ENCODE data around the gene ARMC9. TPM values are rescaled to one million over a fixed set of nuclear protein-coding genes. Genes with fewer than 3 reads are reported as not detected.
"Not testable (repeated sequence)": the region's sequence is repeated elsewhere in the genome, so short reads cannot be mapped to it uniquely, and the experiment has no call there.

Gene ARMC9
- total RNA-seq, 1 experiment from 2014 or later = 14.9 TPM

DNA sequence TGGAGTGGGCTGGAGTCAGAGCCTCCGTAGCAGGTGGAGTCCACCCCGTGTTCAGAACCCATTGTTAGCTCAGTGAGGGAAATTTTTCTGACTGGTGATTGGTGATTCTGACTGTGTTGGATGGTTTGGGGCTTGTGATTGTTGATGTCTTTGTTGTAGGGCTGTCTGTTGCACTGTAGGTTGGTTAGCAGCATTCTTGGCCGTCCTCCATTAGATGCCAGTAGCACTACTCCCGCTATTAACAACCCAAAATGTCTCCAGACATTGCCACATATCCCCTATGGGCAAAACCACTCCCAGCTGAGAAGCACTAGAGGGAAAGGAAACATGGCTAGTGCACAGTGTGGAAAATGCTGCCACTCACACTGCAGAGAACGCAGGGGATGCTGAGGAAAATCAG, 51.7 kb downstream of the ARMC9 start:
- Histone ChIP-seq H3K9me3 (ENCODE audit: low read depth, low read length, poor library complexity, severe bottlenecking) (no peaks in the 10 kb centered on the region), H3K36me3 (ENCODE audit: insufficient read depth, low read length, poor library complexity, severe bottlenecking) (no peaks in the 10 kb centered on the region), H3K4me3 (ENCODE audit: low read depth, low read length, poor library complexity, severe bottlenecking) (no peak overlapping the region), H3K27ac (ENCODE audit: low read depth, low read length, poor library complexity, severe bottlenecking) (no peak overlapping the region), H3K4me1 (ENCODE audit: insufficient read depth, low read length, poor library complexity, severe bottlenecking) (no peaks in the 10 kb centered on the region), H3K27me3 (replicated peaks; ENCODE audit: insufficient read depth, low read depth, low read length, poor library complexity) (no peaks in the 10 kb centered on the region)
- DNase-seq (ENCODE audit: low spot score) = no peak
- POLR2A ChIA-PET (ENCODE audit: low non-redundant PET) = no interaction called here
- no TSS peak for BruUV-seq (replicated peaks)
- TF ChIP-seq, protein P1, sequence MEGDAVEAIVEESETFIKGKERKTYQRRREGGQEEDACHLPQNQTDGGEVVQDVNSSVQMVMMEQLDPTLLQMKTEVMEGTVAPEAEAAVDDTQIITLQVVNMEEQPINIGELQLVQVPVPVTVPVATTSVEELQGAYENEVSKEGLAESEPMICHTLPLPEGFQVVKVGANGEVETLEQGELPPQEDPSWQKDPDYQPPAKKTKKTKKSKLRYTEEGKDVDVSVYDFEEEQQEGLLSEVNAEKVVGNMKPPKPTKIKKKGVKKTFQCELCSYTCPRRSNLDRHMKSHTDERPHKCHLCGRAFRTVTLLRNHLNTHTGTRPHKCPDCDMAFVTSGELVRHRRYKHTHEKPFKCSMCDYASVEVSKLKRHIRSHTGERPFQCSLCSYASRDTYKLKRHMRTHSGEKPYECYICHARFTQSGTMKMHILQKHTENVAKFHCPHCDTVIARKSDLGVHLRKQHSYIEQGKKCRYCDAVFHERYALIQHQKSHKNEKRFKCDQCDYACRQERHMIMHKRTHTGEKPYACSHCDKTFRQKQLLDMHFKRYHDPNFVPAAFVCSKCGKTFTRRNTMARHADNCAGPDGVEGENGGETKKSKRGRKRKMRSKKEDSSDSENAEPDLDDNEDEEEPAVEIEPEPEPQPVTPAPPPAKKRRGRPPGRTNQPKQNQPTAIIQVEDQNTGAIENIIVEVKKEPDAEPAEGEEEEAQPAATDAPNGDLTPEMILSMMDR (conservative IDR thresholded peaks at IDR 0.05; ENCODE audit: low read depth, low read length) = no peak
- TF ChIP-seq EZH2 (IDR thresholded peaks at IDR 0.05; ENCODE audit: borderline replicate concordance, low read depth, low read length, poor library complexity, severe bottlenecking) = no peak
- intact Hi-C loops (cut with micrococcal nuclease; ENCODE audit: unreplicated experiment) = no loop called here
- CTCF ChIA-PET = no interaction called here

DNA sequence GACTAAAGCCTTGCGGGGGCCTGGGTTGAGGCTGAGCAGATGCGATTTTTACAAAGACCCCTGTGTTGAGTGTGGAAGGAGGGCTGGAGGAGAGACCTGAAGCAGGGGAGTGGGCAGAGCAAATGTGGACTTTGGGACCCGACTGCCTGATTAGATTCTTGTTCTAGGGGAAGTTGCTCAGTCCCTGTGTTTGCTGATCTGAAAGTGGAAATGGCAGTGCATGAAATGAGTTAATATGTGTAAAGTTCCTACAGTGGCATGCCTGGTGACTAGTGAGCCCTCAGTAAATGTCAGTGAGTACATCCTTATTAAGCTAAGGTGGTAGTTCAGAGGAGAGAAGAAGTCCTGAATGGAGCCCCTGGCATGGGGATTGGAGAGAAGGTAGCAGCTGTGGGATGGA, 52.3 kb downstream of the ARMC9 start:
- Histone ChIP-seq H3K27me3 (replicated peaks; ENCODE audit: insufficient read depth, low read depth, low read length, poor library complexity) (no peaks in the 10 kb centered on the region), H3K9me3 (ENCODE audit: low read depth, low read length, poor library complexity, severe bottlenecking) (no peaks in the 10 kb centered on the region), H3K27ac (ENCODE audit: low read depth, low read length, poor library complexity, severe bottlenecking) (no peak overlapping the region), H3K4me1 (ENCODE audit: insufficient read depth, low read length, poor library complexity, severe bottlenecking) (no peaks in the 10 kb centered on the region), H3K4me3 (ENCODE audit: low read depth, low read length, poor library complexity, severe bottlenecking) (no peak overlapping the region), H3K36me3 (ENCODE audit: insufficient read depth, low read length, poor library complexity, severe bottlenecking) (no peaks in the 10 kb centered on the region)
- no TSS peak for BruUV-seq (replicated peaks)
- ChIA-PET CTCF (no interaction called here), POLR2A (ENCODE audit: low non-redundant PET) (no interaction called here)
- no peak for DNase-seq (ENCODE audit: low spot score)
- intact Hi-C loops (cut with micrococcal nuclease; ENCODE audit: unreplicated experiment) = no loop called here
- no peak for TF ChIP-seq EZH2 (IDR thresholded peaks at IDR 0.05; ENCODE audit: borderline replicate concordance, low read depth, low read length, poor library complexity, severe bottlenecking)
- TF ChIP-seq, protein P1 (conservative IDR thresholded peaks at IDR 0.05; ENCODE audit: low read depth, low read length) = no peak

DNA sequence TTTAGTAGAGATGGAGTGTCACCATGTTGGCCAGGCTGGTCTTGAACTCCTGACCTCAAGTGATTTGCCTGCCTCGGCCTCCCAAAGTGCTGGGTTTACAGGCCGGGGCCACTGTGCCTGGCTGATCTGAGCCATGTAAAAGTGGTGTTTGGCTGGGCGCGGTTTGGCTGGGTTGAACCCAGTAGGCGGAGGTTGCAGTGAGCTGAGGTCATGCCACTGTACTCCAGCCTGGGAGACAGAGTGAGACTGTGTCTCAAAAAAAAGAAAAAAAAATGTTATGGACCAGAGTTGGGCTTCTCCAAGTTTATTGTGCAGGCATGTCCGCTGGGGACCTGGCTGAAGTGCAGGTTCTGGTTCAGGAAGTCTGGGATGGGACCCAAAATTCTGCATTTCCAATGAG, 54.9 kb downstream of the ARMC9 start:
- CTCF ChIA-PET; intact Hi-C loops (cut with micrococcal nuclease; ENCODE audit: unreplicated experiment); H3K27me3 ChIP-seq (replicated peaks; ENCODE audit: insufficient read depth, low read depth, low read length, poor library complexity); POLR2A ChIA-PET (ENCODE audit: low non-redundant PET); H3K4me1 ChIP-seq (ENCODE audit: insufficient read depth, low read length, poor library complexity, severe bottlenecking); BruUV-seq (replicated peaks); H3K9me3 ChIP-seq (ENCODE audit: low read depth, low read length, poor library complexity, severe bottlenecking); H3K4me3 ChIP-seq (ENCODE audit: low read depth, low read length, poor library complexity, severe bottlenecking); H3K27ac ChIP-seq (ENCODE audit: low read depth, low read length, poor library complexity, severe bottlenecking); DNase-seq (ENCODE audit: low spot score); H3K36me3 ChIP-seq (ENCODE audit: insufficient read depth, low read length, poor library complexity, severe bottlenecking): not testable (repeated sequence)

DNA sequence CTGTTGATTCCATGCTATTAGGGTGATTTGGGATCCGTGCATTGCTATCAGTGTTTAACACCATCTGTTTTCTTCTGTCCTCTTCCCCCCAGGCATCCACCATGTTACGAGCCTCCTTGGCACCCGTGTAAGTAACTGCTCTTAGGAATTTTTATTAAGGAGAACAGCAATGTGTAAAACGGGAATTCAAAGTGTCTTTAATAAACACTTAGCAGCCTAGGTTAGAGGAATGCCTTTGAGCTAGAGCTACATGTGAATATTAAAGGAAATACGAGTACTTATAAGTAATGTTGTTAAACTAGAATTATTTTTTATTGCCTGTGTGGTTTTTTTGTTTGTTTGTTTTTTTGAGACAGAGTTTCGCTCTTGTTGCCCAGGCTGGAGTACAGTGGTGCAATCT, 58.1 kb downstream of the ARMC9 start:
- TF ChIP-seq EZH2 (IDR thresholded peaks at IDR 0.05; ENCODE audit: borderline replicate concordance, low read depth, low read length, poor library complexity, severe bottlenecking) = no peak
- TF ChIP-seq, protein P1 (conservative IDR thresholded peaks at IDR 0.05; ENCODE audit: low read depth, low read length) = no peak
- no peak for DNase-seq (ENCODE audit: low spot score)
- BruUV-seq (replicated peaks) = no TSS peak
- ChIA-PET CTCF (interaction anchor here (0.6 kb wide), 1 partner anchor 12 kb away, joined by 3 read pairs; no protein-coding TSS in a partner anchor), POLR2A (ENCODE audit: low non-redundant PET) (no interaction called here)
- Histone ChIP-seq H3K27me3 (replicated peaks; ENCODE audit: insufficient read depth, low read depth, low read length, poor library complexity) (no peaks in the 10 kb centered on the region), H3K4me3 (ENCODE audit: low read depth, low read length, poor library complexity, severe bottlenecking) (no peak overlapping the region), H3K27ac (ENCODE audit: low read depth, low read length, poor library complexity, severe bottlenecking) (no peak overlapping the region), H3K9me3 (ENCODE audit: low read depth, low read length, poor library complexity, severe bottlenecking) (no peaks in the 10 kb centered on the region), H3K4me1 (ENCODE audit: insufficient read depth, low read length, poor library complexity, severe bottlenecking) (no peaks in the 10 kb centered on the region), H3K36me3 (ENCODE audit: insufficient read depth, low read length, poor library complexity, severe bottlenecking) (no peaks in the 10 kb centered on the region)
- intact Hi-C loops (cut with micrococcal nuclease; ENCODE audit: unreplicated experiment) = no loop called here
